Measurements from ENCODE around the gene PRKCB.

Gene PRKCB

GRCh38 chr16:23836404-23837311 lies 875 bp downstream of the PRKCB start:
- DNase-seq = peak; percentile 25

- no peak for DNase-seq
Measured at GRCh38 chr16:23837553-23838308, 1.9 kb downstream of the PRKCB start.

- DNase-seq = no peak
Measured at GRCh38 chr16:23838485-23839142, 2.8 kb downstream of the PRKCB start.

- DNase-seq = no peak
Measured at GRCh38 chr16:23840310-23840709, 4.5 kb downstream of the PRKCB start.

- DNase-seq = no peak
Measured at GRCh38 chr16:23842137-23842600, 6.4 kb downstream of the PRKCB start.

GRCh38 chr16:23843143-23843542 lies 7.4 kb downstream of the PRKCB start:
- DNase-seq = no peak

GRCh38 chr16:23847251-23847650 lies 11.5 kb downstream of the PRKCB start:
- DNase-seq = no peak

- DNase-seq = no peak
Measured at GRCh38 chr16:23847948-23848347, 12.2 kb downstream of the PRKCB start.

GRCh38 chr16:23848958-23849357 lies 13.2 kb downstream of the PRKCB start:
- DNase-seq = no peak

- no peak for DNase-seq
Measured at GRCh38 chr16:23852794-23853562, 17.2 kb downstream of the PRKCB start.

- DNase-seq = no peak
Measured at GRCh38 chr16:23855010-23855409, 19.2 kb downstream of the PRKCB start.

GRCh38 chr16:23856251-23856709 lies 20.5 kb downstream of the PRKCB start:
- DNase-seq = no peak

- no peak for DNase-seq
Measured at GRCh38 chr16:23857256-23857880, 21.6 kb downstream of the PRKCB start.

GRCh38 chr16:23857881-23858269 lies 22.1 kb downstream of the PRKCB start:
- DNase-seq = no peak

GRCh38 chr16:23858542-23858941 lies 22.8 kb downstream of the PRKCB start:
- no peak for DNase-seq

- no peak for DNase-seq
Measured at GRCh38 chr16:23859713-23860269, 24.0 kb downstream of the PRKCB start.

- DNase-seq = no peak
Measured at GRCh38 chr16:23861874-23862273, 26.1 kb downstream of the PRKCB start.

- no peak for DNase-seq
Measured at GRCh38 chr16:23862556-23862955, 26.8 kb downstream of the PRKCB start.

- no peak for DNase-seq
Measured at GRCh38 chr16:23863511-23864422, 28.0 kb downstream of the PRKCB start.

GRCh38 chr16:23865853-23866252 lies 30.1 kb downstream of the PRKCB start:
- no peak for DNase-seq

- DNase-seq = no peak
Measured at GRCh38 chr16:23866621-23867020, 30.8 kb downstream of the PRKCB start.

Data from left hindlimb (tissue), 1 donor.